HL-60/S4 treated with phorbol 12-myristate 13-acetate at 8.2 ng/mL for 4 days and 3 days (cell line): ENCODE results near the gene NME4.
"Not testable (repeated sequence)": the region's sequence is repeated elsewhere in the genome, so short reads cannot be mapped to it uniquely, and the experiment has no call there.

ENCODE experiments used
- in situ Hi-C: fragments of 300-500 bp; cut with MboI; formaldehyde crosslinking; loops from 2 replicates; pipeline ENCODE4 v1.15.0; 2022; ENCODE audit warnings: low sequenced_read_pairs

NME4 gene

DNA sequence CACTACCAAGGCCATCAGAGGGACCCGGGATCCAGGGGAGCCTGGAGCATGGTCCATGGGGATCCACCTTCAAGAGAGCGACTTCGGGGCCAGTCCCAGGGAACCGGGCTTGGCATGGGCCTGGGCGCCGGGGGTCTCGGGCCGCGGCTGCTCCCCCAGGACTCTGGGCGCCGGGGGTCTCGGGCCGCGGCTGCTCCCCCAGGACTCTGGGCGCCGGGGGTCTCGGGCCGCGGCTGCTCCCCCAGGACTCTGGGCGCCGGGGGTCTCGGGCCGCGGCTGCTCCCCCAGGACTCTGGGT is 34.3 kb upstream of the NME4 start:
- in situ Hi-C loops: not testable (repeated sequence)

DNA sequence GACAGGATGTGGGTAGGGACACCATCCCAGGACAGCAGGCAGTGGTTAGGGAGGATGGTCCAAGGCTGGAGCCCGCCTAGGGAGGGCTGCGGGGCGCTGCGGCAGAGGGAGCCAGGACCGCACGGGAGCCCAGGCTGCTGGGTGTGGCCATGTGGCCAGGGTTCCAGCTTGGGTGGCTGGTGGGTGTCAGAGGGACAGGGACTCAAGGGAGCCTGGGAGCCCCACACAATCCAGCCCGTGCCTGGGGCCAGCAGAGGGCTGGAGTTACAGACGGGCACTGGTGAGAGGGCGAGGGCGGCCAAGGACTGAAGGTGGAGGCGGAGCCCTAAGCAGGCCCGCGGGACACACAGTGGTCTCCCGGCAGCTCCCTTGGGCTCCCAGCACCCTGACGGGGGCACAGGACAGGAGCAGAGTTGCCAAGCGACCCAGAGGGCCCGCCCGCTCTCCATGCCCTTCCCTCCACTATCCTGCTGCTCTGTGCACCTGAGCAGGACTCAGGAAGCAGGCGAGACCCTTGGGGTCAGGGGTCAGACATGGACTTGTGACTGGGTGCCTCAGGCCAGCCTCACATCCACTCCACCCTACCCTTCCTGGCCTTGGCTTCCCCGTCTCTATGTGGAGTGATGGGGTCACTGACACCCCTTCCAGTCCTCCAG is 33.8 kb upstream of the NME4 start:
- in situ Hi-C loops: no loop called here

DNA sequence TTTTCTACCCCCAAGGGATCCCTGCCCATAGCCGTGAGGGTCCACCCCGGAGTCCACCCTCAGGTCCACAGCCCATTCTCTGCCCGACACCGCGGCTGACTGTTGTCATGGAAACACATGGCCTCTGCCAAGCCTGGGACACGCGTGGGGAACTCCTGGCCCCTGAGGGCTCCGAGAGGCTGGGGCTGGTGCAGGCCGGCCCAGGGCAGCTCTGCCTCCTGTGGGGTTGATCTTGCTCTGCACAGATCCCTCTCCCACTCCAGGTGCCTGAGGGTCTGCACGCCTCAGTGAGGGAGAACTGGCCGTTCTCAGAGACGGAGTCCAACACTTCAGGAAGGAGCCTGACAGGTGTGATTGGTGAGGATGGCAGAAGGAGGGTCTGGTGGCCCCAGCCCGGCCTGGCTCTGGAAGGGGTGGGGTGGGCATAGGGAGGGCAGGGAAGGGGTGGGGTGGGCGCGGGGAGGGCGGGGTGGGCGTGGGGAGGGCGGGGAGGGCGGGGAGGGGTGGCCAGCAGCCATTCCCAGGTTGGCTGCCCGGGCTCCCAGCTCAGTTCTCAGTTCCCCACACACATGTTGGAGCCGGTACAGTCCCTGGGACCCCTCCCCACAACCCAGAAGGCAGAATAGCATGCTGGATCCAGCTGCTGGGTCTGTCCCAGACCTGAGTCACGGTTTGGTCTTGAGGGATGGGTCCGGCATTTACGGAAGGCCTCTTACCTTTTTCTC is 33.1 kb upstream of the NME4 start:
- in situ Hi-C loops: no loop called here

DNA sequence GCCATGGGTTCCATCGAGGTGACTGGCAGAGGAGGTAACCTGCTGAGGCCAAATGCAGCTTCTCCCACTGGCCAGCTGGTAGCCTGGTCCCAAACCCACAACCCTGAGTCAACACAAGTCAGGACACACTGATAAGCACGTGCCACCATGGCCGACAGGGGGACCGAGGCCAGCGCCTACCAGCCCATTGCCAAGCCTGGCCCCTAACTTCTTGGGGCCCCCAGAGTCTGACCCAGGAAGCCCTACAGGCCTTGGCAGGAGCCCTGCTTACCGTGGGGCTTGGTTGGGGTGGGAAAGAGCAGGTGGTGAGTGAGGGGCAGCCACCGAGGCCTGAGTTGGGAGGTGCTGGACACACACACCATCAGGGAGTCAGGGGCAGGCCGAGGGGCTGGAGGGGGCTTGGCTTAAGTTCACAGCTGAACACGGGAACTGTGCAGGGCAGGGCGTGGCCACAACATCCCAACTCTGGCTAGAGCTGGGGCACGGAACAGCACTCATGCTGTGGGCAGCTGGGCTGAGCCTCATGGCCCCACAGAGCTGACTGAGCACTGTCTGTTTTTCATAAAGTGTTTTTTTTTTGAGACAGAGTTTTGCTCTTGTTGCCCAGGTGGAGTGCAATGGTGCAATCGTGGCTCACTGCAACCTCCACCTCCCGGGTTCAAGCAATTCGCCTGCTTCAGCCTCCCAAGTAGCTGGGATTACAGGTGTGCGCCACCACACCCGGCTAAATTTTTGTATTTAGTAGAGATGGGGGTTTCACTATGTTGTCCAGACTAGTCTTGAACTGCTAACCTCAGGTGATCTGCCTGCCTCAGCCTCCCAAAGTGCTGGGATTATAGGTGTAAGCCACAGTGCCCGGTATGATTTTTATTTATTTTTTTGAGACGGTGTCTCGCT is 32.2 kb upstream of the NME4 start:
- in situ Hi-C loops: no loop called here

DNA sequence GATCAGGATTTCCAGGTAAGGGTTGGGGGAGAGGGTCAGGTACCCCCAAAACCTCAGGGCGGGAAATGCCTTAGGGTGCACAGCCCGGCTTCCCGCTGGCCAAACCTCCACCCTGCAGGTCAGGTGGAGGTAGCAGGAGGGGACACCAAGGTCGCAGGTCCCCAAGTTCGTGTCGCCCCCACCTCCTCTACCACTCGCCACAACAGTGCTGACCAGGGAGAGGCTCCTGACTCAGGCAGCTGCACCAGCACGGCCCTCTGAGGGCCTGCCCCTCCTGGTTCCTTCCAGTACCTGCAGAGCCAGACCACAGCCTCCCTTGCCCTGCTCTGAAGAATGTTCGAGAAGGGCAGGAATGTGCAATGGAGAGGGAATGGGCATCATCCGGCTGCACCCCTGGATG is 30.5 kb upstream of the NME4 start:
- in situ Hi-C loops: no loop called here

DNA sequence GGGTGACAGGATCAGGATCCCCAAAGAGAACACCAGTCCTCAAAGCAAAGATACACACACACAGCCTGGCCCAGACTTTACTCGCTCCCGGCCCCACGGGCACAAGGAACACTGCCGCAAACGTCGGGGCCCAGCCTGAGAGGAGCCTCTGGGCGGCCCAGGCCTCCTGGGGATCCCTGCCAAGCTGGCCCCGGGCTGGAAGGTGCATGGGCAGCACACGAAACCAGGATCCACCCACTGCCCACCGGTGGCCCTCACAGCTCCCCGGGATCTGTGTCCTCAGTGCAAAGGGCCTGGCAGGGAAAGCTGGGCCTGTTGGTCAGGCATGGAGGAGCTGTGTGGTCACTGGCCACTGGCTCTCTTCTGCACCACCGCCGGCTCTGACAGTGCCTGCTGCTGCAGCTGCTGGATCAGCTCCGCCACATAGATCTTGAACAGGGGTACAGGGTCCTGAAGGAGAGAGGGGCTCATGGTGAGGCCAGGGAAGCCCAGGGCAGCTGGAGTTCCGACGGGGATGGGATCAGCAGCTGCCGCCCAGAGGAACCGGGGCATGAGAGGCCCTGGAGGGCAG is 29.6 kb upstream of the NME4 start:
- in situ Hi-C loops: no loop called here

DNA sequence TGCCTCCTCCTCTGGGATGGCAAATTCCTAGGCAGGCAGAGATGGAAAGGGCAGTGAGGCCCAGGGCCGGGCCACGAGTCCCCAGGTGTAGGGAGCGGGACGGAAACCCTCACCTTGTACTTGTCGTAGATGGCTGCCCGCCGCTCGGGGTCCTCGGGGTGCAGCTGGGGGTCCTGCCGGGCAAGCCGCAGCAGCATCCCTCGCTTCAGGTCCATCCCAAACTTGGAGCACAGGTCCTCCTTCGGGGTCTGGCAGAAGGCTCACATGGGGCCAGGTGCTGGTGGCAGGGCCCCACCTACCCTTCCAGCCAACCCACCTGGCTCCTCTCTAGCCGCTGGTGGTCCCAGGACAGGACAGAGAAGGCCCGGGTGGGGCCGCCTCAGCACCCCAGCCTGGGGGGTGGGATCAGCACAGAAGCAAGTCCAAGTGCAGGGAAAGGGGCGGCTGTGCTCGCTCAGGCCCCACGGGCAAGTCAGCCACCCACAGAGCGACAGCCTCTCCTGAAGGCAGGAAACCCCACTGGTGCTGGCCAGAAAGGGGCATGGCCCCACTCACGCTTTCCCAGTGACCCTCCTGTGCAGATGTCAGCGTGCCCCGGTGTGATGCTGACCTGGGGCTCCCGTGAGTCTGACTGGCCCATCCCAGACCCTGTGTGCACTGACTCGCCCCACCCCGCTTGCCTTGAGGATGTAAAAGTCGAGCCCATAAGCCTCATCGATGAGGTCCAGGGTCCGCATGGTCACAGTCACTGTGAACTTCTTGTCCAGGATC is 28.4 kb upstream of the NME4 start:
- in situ Hi-C loops: no loop called here

DNA sequence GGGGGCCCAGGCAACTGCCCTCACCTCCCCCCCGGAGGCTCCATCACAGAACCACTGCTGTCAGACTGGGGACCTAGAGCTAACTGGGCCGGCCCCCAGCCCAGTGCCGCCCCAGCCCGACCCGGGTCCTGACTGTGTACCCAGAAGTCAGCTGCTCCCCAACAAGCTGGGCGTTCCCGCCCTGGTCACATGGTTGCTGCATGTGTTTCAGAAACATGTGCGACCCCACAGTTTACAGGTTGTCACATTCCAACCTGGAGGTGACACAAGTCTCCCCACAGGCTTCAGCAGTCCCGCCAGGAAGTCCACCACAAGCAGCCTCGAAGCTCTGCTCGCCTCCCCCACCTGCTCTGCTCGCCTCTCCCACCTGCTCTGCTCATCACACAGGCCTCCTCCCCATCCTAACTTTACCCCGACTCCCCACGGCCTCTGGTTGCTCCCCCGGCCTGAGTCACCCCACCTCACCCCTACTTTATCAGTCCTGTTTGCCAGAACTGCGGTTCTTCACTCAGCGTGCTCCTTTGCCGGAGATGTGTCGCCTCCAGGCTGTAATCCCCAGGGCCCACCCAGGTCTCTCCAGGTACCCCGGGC is 27.6 kb upstream of the NME4 start:
- in situ Hi-C loops: no loop called here

DNA sequence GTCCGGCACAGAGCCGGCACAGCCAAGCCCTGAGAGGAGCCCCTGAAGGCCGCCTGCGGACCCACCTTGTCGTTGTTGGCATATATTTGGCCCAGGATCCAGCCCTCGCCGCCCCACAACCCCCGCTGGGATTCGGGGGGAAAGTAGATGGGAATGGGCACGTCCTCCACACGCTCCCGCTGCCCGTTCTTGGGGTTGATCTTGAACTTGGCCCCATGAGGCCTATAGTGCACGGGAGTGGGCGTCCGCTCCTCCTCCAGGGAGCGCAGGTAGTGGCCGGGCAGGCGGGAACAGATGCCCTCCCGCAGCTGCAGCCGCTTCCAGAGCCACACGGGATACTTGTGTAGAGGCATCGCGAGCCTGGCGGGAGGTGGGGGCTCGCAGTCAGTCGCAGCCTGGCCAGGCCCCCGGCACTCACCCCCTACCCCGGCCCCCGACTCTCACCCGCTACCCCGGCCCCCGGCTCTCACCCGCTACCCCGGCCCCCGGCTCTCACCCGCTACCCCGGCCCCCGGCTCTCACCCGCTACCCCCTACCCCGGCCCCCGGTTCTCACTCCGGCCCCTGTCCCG is 27.0 kb upstream of the NME4 start:
- in situ Hi-C loops: no loop called here

DNA sequence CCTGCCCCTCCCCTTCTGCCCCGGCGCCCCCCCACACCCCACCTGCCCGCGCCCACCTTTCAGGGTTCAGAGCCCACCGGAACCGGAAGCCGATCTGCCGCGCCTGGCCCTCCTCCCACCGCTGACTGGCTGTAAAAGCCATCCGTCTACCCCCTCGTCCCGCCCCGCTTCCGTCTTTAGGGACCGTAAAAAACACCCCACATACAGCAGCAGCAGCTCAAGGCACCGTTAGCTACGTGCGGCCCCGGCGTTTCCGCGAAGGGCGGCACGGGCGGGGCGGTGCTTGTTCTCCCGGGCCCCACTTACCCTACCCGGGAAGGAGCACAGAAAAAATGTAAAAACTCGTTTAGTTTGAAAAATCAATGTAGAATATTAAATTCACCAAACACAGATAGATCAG is 26.6 kb upstream of the NME4 start, which contains the start of gene MRPL28:
TSS of gene MRPL28 (minus strand) at position 96 of the 400 bp plus-strand sequence. CDS start 320 bp downstream, outside the sequence.
- in situ Hi-C loops: no loop called here

DNA sequence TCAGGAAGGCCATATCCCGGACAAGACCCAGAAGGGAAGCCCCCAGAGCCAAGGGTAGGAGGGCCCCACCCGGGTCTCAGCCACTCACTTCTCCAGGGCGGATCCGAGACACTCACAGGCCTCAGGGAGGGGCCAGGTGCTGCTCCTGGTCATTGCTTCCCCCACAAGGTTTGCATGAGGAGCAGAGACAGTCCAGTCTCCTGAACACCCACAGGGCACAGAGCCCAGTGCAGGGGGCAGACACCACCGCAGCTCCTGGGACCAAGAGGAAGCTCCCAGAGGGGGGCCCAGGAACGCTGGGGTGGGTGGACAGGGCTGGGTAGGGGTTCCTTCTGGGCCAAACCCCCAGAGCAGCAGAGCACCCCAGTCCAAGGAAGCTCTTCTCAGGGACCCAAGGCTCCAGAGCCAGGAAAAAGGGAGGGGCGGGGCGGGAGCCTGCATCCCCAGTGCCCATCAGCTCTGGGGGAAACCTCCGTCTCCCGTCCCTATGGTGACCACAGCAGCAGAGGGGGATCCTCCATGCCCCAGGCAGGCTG is 26.0 kb upstream of the NME4 start:
- in situ Hi-C loops: no loop called here

DNA sequence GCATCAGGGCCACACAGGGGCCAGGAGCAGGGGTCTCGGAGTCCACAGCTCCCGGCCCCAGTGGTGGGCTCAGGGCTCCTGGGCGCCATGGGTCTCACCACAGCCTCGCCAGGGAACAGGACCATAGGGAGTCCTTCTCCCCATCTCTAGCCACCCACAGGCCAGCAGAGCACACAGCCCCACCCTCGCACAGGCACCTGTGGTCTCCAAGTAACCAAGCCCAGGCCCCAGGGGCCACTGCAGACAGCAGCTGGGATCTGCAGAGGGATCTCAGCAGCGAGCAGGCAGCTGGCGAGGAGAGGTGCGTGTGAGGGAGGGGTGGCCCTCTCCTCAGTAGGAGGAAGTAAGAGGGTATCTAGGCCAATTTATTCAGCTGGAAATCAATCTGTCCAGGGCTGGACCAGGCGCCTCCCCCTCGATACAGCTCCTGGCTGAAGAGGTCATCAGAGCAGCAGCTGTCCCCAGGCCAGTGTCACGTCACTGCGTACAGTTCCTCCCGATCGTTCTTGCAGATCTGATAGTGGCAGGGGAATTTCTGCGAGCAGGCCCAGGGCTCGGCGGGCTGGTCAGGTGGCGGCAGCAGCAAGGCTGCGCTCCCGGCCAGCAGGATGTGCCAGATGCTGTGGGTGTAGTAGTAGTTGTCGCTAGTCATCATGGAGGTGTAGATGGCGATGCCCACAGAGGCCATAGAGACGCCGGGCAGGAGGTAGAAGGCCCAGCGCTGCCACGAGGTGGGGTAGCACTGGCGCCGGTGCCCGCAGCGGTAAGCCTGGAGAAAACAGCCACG is 25.3 kb upstream of the NME4 start:
- in situ Hi-C loops: no loop called here

DNA sequence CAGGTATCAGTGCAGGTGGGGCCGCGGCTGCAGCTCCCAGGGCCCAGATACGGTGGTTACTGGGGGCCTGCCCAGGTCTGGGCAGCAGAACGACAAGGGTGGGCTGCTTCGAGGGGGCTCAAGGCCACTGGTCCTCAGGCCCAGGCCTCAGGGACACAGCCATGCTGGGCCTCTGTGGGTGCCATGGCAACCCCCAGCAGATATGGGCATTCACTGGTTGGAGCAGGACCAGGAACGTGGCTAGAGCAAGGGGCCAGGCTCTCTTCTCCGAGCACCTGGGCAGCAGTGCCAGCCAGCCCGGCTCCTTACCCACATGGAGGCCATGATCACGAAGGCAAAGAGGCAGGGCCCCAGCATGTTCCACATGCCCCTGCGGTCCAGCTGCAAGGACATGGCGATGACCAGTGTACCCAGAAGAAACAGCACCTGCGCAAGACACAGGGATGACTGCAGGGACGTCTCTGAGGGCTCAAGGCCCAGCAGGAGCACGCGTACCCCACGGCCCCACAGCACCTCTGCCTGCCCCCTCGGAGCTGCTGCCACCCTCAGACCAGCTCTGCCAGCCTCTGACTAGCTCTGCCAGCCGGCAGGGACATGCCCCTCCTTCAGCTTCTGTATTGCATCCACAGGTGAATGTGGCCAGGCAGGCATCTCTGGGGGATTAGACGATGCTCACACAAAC is 24.6 kb upstream of the NME4 start:
- in situ Hi-C loops: no loop called here

DNA sequence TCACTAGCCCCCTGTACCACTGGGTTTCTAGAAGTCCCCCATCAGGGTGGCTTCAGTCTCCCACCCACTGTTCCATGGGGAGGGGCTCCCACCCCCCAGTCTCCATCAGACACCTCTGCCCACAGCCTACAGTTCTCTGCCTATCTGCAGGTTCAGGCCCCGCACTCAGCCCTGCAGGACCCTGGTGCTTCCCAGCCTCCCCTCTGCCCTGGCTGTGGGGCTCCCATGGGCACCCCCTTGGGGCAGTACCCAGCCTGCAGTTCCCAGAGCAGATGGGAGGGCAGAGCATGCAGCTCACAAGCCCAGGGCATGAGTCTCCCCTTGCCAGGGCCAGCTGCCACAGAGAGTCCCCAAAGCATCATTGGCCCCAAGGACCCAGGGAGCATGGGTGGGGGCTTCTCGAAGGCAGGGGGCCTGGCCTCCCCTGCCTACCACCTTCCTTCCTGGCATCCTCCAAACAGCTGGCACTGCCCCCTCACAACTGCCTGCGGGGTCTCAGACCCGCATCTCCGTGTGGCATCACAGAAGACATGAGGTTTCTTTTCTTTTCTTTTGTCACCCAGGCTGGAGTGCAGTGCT is 23.9 kb upstream of the NME4 start:
- in situ Hi-C loops: no loop called here

DNA sequence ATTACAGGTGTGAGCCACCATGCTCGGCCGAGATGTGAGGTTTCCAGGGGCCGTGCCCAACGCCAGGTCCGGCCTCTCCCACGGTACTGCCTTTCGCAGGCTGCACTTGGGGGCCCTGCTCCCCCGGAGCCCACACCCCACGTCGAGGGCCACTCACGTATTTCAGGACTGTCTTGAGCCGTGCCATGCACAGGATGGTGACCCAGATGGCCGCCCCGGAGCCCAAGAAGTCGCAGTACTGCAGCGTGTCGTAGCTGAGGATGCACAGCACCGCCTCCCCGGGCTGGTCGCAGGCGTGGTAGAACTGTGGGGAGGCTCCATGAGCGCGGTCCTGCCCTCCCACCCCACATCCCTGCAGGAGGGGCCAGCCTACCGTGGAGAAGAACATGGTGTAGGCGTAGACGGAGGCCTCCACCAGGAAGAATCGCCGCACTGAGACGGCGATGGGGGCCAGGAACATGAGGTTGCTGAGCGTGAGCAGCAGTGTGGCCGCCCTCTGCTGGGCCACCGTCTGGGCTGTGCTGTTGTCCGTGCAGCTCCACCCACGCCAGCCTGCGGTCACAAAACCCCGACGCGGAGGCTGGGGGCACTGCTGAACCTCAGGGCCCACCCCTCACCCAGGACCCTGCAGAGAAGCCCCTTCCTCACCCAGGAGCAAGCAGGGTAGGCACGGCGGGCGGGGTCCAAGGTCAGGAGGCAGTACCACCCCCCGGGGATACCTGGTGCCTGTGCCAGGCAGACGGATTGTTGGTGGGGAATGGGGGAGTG is 23.0 kb upstream of the NME4 start:
- in situ Hi-C loops: no loop called here

DNA sequence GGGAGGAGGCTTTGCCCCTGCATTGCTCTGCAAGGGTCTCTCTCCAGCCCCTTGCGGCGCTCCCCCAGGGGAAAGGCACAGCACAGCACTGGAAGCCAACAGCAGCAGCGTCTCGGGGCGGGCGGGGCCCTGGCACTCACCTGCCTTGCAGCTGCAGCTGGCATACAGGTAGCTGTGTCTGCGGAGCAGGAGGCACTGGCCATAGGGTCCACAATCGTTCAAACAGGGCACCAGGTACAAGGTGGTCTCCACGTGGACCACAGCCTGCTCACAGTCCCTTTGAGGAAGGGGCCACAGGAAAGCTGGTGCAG is 22.4 kb upstream of the NME4 start:
- in situ Hi-C loops: no loop called here

DNA sequence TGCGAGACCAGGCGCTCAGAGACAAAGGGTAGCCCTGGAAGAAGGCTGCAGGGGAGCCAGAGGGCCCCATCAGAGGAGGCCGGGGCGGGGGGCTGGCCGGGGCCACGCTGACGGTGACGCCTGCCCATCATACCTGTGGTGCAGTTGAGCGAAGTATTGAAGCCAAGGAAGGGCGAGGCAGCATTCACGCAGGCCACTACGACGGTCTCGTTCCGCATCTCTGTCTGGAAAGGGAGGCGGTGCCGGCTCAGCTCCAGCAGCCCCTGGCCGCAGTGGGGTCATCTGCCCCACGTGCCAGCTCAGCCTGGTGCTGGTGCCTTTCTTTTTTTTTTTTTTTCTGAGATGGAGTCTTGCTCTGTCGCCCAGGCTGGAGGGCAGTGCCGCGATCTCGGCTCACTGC is 21.8 kb upstream of the NME4 start:
- in situ Hi-C loops: no loop called here
